ENCODE data around the gene THAP10.

Gene THAP10

DNA sequence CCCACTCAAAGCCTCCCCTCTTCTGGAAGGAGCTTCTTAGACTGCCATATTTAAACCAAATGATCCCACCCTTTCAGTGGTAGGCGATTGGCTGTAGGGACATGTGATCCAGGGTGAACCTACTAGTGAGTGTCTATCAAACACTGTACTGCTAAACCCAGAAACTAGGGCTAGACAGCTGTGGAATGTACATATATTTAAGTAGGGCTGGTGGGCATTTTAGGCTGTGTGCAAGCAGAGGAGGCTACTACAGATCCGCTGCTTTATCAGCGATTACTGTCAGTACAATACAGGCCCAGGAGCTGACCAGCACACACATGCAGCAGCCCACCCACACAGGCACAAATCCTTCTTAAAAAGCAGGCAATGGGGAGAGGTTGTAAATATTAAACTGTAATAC is 22.9 kb downstream of the THAP10 start:
- TF ChIP-seq, protein P1, sequence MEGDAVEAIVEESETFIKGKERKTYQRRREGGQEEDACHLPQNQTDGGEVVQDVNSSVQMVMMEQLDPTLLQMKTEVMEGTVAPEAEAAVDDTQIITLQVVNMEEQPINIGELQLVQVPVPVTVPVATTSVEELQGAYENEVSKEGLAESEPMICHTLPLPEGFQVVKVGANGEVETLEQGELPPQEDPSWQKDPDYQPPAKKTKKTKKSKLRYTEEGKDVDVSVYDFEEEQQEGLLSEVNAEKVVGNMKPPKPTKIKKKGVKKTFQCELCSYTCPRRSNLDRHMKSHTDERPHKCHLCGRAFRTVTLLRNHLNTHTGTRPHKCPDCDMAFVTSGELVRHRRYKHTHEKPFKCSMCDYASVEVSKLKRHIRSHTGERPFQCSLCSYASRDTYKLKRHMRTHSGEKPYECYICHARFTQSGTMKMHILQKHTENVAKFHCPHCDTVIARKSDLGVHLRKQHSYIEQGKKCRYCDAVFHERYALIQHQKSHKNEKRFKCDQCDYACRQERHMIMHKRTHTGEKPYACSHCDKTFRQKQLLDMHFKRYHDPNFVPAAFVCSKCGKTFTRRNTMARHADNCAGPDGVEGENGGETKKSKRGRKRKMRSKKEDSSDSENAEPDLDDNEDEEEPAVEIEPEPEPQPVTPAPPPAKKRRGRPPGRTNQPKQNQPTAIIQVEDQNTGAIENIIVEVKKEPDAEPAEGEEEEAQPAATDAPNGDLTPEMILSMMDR (IDR thresholded peaks at IDR 0.05), result no peak
- H3K27ac ChIP-seq, result no peak overlapping the region

DNA sequence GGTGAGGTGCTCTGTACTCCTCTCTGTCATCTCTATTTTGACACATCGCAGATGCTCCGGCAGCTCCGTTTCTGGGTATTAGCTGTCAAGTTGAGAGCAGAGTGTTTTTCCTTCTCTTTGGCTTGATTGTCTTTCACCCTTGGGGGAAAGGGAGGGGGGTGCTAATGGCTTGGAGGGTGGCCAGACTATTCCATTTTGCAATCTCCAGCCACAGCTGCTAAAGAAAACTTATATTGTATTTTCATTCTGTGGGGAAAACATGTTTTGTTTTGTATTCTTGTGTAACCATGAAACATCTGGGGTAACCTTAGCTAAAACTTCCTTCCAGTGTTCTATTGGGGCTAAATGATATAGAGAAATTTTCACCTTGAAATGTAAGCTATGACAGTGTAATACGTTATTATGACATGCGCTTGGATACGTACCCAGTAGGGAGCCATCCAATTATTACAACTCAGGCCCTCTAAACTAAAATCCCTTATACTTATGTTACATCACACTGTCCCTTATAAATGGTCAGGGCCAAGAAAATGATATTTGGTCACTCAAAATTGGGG is 24.2 kb downstream of the THAP10 start:
- Histone ChIP-seq H3K27ac (no peak overlapping the region), H3K4me1 (peaks cover 0 to 10% (median 4%) of the 10 kb centered on the region in 4 donors), H3K27me3 (no peaks in the 10 kb centered on the region), H3K36me3 (no peaks in the 10 kb centered on the region), H3K4me3 (no peak overlapping the region), H3K9me3 (no peaks in the 10 kb centered on the region)
- DNase-seq, result peak in 1 of 2 donors; percentile 50
- intact Hi-C loops (cut with DNase I; ENCODE audit: low total_unique reads), result no loop called here
- TF ChIP-seq, protein P1 (IDR thresholded peaks at IDR 0.05), result no peak

More for the DNA sequence above, 22.9 kb downstream of the THAP10 start:
- Histone ChIP-seq H3K4me1 (peaks cover 0 to 7% (median 4%) of the 10 kb centered on the region in 4 donors), H3K27me3 (no peaks in the 10 kb centered on the region), H3K4me3 (no peak overlapping the region), H3K36me3 (no peaks in the 10 kb centered on the region), H3K9me3 (no peaks in the 10 kb centered on the region)
- intact Hi-C loops (cut with DNase I; ENCODE audit: low total_unique reads), result no loop called here
- no peak for DNase-seq

DNA sequence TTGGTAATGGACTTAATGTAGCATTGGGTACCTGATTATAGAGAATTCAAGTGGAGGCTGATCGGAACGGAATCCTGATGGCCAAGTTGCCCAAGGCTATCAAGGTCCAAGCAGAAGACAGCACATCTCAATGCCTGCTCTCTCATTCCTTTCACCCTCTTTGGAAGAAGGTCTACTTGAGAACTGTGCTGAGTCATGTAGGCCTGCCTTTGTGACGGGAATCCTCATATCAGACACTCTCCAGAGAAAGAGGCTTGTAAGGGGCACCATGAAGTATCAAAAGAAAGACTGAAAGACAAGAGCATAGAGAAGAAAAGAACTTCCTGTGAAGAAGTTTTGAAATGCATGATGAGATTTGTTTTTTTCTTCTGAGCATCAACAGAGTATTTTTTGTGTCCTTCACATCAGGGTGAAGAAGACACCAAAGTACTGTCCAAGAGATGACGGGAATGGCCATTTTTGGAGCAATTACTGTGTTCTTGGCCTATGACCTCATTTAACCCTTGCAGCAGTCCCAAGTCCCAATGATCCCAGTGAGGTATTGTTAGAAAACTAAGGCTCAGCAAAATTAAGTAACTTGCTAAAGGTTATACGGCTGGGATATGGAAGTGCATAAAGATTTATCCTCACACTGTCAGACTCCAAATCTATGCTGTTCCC is 25.1 kb downstream of the THAP10 start:
- Histone ChIP-seq H3K4me3 (no peak overlapping the region), H3K27ac (no peak overlapping the region), H3K27me3 (no peaks in the 10 kb centered on the region), H3K4me1 (peaks cover 0 to 10% (median 4%) of the 10 kb centered on the region in 4 donors), H3K9me3 (no peaks in the 10 kb centered on the region), H3K36me3 (no peaks in the 10 kb centered on the region)
- intact Hi-C loops (cut with DNase I; ENCODE audit: low total_unique reads), result no loop called here
- TF ChIP-seq, protein P1 (IDR thresholded peaks at IDR 0.05), result no peak
- no peak for DNase-seq

DNA sequence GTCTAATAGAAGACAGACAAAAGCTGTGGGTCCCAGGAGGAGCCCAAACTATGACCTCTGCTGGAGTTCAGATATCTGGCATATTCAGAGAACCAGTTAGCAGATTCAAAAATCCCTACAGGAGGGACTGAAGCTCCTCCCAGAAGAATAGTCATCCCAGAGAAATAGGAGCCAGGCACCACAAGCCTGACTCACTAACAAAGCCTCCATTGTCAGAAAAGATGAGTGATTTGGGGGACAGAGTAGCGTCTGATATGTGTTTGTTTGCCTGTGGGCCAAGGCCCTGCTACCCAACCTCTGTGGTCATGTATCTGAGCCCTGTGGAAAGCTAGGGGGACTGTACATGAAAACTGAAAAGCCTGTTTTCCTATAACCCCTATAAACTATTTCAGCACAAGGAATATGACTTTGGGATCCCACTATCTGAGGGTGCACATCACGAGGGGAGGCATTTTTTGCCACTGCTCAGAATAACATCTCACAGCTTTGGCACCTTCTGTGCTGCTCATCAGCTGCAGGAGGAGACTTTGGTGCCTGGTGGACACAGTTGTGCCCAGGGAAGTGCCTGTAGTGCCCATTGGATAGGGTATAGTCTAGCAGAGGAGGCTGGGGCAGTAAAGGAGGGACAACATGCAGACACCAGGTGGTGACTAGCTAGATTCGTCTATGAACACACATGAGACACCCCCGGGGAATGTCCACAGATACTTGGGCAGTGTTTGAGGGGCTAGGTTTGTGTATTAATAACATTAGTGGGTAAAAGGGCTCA is 28.6 kb downstream of the THAP10 start:
- intact Hi-C loops (cut with DNase I; ENCODE audit: low total_unique reads), result no loop called here
- H3K4me3 ChIP-seq, result no peak overlapping the region
- TF ChIP-seq, protein P1 (IDR thresholded peaks at IDR 0.05), result no peak
- no peaks in the 10 kb centered on the region for H3K27me3 ChIP-seq
- no peak for DNase-seq
- no peaks in the 10 kb centered on the region for H3K9me3 ChIP-seq
- H3K36me3 ChIP-seq, result no peaks in the 10 kb centered on the region
- no peak overlapping the region for H3K27ac ChIP-seq
- H3K4me1 ChIP-seq, result peaks cover 0 to 10% (median 8%) of the 10 kb centered on the region in 4 donors

DNA sequence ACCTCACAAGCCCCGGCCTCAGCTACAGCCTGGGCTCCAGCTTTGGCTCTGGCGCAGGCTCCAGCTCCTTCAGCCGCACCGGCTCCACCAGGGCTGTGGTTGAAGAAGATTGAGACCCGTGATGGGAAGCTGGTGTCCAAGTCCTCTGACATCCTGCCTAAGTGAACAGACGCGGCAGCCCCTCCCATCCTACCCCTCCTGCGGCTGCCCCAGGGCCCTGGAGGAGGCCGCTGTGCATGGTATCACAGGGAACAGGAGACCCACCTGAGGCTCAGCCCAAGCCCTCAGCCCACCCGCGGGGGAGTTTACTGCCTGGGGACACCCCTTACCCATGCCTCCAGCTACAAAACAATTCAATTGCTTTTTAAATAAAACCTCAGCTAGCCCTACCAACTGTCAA is 32.2 kb downstream of the THAP10 start:
- Histone ChIP-seq H3K27ac (no peak overlapping the region), H3K9me3 (no peaks in the 10 kb centered on the region), H3K27me3 (no peaks in the 10 kb centered on the region), H3K36me3 (no peaks in the 10 kb centered on the region), H3K4me3 (no peak overlapping the region), H3K4me1 (peaks cover 0 to 43% (median 36%) of the 10 kb centered on the region in 4 donors)
- DNase-seq, result no peak
- intact Hi-C loops (cut with DNase I; ENCODE audit: low total_unique reads), result no loop called here
- TF ChIP-seq, protein P1 (IDR thresholded peaks at IDR 0.05), result no peak
